NCI-H146 (cell line): Measurements from ENCODE around the gene FITM2.
"Not testable (repeated sequence)": the region's sequence is repeated elsewhere in the genome, so short reads cannot be mapped to it uniquely, and the experiment has no call there.

ENCODE experiments used
- DNase-seq: peaks from one replicate; lab custom pipeline; 2025; lab: John Stamatoyannopoulos, UW

The FITM2 gene

GRCh38 chr20:44310664-44311639 is at the start of gene FITM2:
TSS of gene FITM2 (minus strand) at chr20:44311202. CDS start at chr20:44311148, 54 bp downstream.
- peak; percentile 98 for DNase-seq

- no peak for DNase-seq
Observed at GRCh38 chr20:44360221-44360620, 49.2 kb upstream of the FITM2 start.

- no peak for DNase-seq
Observed at GRCh38 chr20:44358776-44359175, 47.8 kb upstream of the FITM2 start.

GRCh38 chr20:44357555-44358125 is 46.6 kb upstream of the FITM2 start:
- DNase-seq = no peak

GRCh38 chr20:44357020-44357419 is 46.0 kb upstream of the FITM2 start:
- no peak for DNase-seq

GRCh38 chr20:44356353-44356723 is 45.3 kb upstream of the FITM2 start:
- DNase-seq = no peak

- peak; percentile 84 for DNase-seq
Observed at GRCh38 chr20:44355498-44356352, 44.7 kb upstream of the FITM2 start, which contains the start of gene HNF4A. TSS of gene HNF4A (plus strand) at chr20:44355699. CDS start at chr20:44355805, 106 bp downstream.

- DNase-seq = peak; percentile 61
Observed at GRCh38 chr20:44354979-44355497, 44.0 kb upstream of the FITM2 start.

GRCh38 chr20:44350567-44350966 is 39.6 kb upstream of the FITM2 start:
- no peak for DNase-seq

- no peak for DNase-seq
Observed at GRCh38 chr20:44349349-44349748, 38.3 kb upstream of the FITM2 start.

GRCh38 chr20:44348168-44348659 is 37.2 kb upstream of the FITM2 start:
- no peak for DNase-seq

GRCh38 chr20:44345941-44346340 is 34.9 kb upstream of the FITM2 start:
- DNase-seq = not testable (repeated sequence)

- DNase-seq = no peak
Observed at GRCh38 chr20:44345147-44345546, 34.1 kb upstream of the FITM2 start.

GRCh38 chr20:44344723-44345122 is 33.7 kb upstream of the FITM2 start:
- no peak for DNase-seq

GRCh38 chr20:44343162-44343675 is 32.2 kb upstream of the FITM2 start:
- DNase-seq = no peak

- no peak for DNase-seq
Observed at GRCh38 chr20:44342248-44342647, 31.2 kb upstream of the FITM2 start.

GRCh38 chr20:44336725-44337380 is 25.9 kb upstream of the FITM2 start, which contains the start of gene R3HDML:
TSS of gene R3HDML (plus strand) at chr20:44337043. CDS start at chr20:44337158, 115 bp downstream.
- DNase-seq = no peak

- peak; percentile 87 for DNase-seq
Observed at GRCh38 chr20:44336086-44336485, 25.1 kb upstream of the FITM2 start.

GRCh38 chr20:44335675-44336074 is 24.7 kb upstream of the FITM2 start:
- no peak for DNase-seq

- DNase-seq = no peak
Observed at GRCh38 chr20:44334709-44335108, 23.7 kb upstream of the FITM2 start.

GRCh38 chr20:44334306-44334705 is 23.3 kb upstream of the FITM2 start:
- no peak for DNase-seq
